Pancreas (tissue), 10 donors: Measurements from ENCODE around the gene MFSD6. TPM values are rescaled to one million over a fixed set of nuclear protein-coding genes. Genes with fewer than 3 reads are reported as not detected.

Experiments used
- ATAC-seq, 4 donors: fragments of 200-7000 bp; cut with Tn5 transposase; one replicate each; pipeline versions ENCODE4 v1.8.0 to v1.9.1; 2020; ENCODE audit warnings: mild to moderate bottlenecking in 4 of 4, moderate library complexity in 4 of 4
- DNase-seq, 6 donors: peaks; one replicate each; pipeline ENCODE4 v3.0.0-alpha.2; 2020
- FAIRE-seq: peaks from 2 replicates; lab custom pipeline; 2012; peaks lifted over from hg19 to GRCh38; lab: Jason Lieb, UNC
- H3K27ac ChIP-seq, 4 donors: fragments of 200-600 bp; sonication (generic); 1 replicate in 3 of 4; 2 replicates in 1 of 4; pipeline versions ENCODE4 v1.5.0 to v1.8.0; 2020
- H3K27me3 ChIP-seq, 4 donors: fragments of 200-600 bp; one replicate each; pipeline ENCODE4 v1.8.0; 2021
- H3K36me3 ChIP-seq, 3 donors: fragments of 200-600 bp; sonication (generic) in 1 of 3; one replicate each; pipeline versions ENCODE4 v1.5.0 to v1.8.0; 2020 to 2021
- H3K4me1 ChIP-seq, 3 donors: fragments of 200-600 bp; one replicate each; pipeline ENCODE4 v1.8.0; 2021
- H3K4me3 ChIP-seq, 4 donors: fragments of 200-600 bp; sonication (generic) in 2 of 4; one replicate each; pipeline versions ENCODE4 v1.5.0 to v1.8.0; 2020 to 2021
- H3K9me3 ChIP-seq, 4 donors: fragments of 200-600 bp; one replicate each; pipeline ENCODE4 v1.8.0; 2021
- WGBS, 2 donors: extraction: QIAGEN DNeasy Blood & Tissue Kit; methylation state at CpG; one replicate each; pipeline ENCODE4 v1.1.7; 2013; 5-methylcytosine and 5-hydroxymethylcytosine counted together
- intact Hi-C, 3 donors: fragments of 100-400 bp; cut with DNase I; formaldehyde crosslinking; loops; one replicate each; pipeline versions ENCODE4 v1.11.1 to v1.14.2; 2022
- polyA plus RNA-seq, 2 donors: library from polyadenylated mRNA; stranded (reverse); fragments of 200-250 nt; gene quantifications; one replicate each; pipeline ENCODE4 v1.2.3, GENCODE V29; 2013
- total RNA-seq, 6 donors: library from RNA; stranded (reverse); fragmentation: NEBNext Ultra II Directional in 4 of 6; extraction: Animal tissue kit (Norgen Biotek cat#: 25700) in 4 of 6; gene quantifications; one replicate each; pipeline versions ENCODE4 v1.2.1 to v1.2.4, GENCODE V29; 2021 to 2023
- TF ChIP-seq, protein P1 (sequence below), 4 donors: fragments of 200-600 bp; sonication (generic) in 3 of 4; IDR thresholded peaks; one replicate each; pipeline versions ENCODE4 v1.5.0 to v1.8.0; 2021; ENCODE audit warnings: antibody characterized with exemption in 4 of 4
- donor health status: healthy with polysubstance abuse.
- donor health status: DM: no; HTN: no; CAD: no; lungs with moderate emphysema.
- donor health status: DM: no; HTN: no; CAD: no.
- donor health status: control.
- donor health status: control.
- donor health status: Bipolar disorder and iron deficiency.
- donor health status: DM: yes; HTN: yes; CAD: no.
- donor health status: DM: no; HTN: no; CAD: no.
- donor health status: DM: no; HTN: no; CAD: no.
- donor health status: DM: yes; HTN: yes; CAD: no.

The MFSD6 gene
- total and polyA plus RNA-seq, 8 donors = 5.3 to 22.9 (median 15.4) TPM

DNA sequence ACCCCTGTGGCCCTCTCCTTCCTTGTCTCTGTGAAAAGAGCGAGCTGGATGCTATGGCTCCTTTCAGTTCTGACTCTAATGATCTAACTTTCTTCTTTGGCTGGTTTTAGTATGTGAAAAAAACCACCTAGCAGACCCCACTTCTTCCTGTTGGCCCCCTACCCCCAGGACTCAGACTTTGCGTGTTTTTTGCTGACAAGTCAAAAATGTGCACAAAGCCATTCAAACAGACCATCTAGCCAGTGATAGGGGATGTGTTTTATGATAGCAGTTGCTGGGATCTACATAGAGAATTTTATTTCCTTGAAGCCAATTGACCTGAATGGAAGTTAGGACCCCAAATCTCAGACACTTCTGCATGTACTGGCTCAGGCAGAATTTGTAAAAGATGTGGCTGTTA lies 49.1 kb downstream of the MFSD6 start:
- no peak overlapping the region for H3K4me3 ChIP-seq
- no peaks in the 10 kb centered on the region for H3K4me1 ChIP-seq
- DNase-seq (no peak), ATAC-seq (no peak), FAIRE-seq (no peak)
- no peak overlapping the region for H3K27ac ChIP-seq
- WGBS, 2 donors = 93 to 100% methylated on average over 2 of the region's 2 CpGs
- H3K36me3 ChIP-seq = no peaks in the 10 kb centered on the region
- intact Hi-C loops = no loop called here
- no peaks in the 10 kb centered on the region for H3K9me3 ChIP-seq
- no peaks in the 10 kb centered on the region for H3K27me3 ChIP-seq
- TF ChIP-seq, protein P1, sequence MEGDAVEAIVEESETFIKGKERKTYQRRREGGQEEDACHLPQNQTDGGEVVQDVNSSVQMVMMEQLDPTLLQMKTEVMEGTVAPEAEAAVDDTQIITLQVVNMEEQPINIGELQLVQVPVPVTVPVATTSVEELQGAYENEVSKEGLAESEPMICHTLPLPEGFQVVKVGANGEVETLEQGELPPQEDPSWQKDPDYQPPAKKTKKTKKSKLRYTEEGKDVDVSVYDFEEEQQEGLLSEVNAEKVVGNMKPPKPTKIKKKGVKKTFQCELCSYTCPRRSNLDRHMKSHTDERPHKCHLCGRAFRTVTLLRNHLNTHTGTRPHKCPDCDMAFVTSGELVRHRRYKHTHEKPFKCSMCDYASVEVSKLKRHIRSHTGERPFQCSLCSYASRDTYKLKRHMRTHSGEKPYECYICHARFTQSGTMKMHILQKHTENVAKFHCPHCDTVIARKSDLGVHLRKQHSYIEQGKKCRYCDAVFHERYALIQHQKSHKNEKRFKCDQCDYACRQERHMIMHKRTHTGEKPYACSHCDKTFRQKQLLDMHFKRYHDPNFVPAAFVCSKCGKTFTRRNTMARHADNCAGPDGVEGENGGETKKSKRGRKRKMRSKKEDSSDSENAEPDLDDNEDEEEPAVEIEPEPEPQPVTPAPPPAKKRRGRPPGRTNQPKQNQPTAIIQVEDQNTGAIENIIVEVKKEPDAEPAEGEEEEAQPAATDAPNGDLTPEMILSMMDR (IDR thresholded peaks at IDR 0.05) = no peak

DNA sequence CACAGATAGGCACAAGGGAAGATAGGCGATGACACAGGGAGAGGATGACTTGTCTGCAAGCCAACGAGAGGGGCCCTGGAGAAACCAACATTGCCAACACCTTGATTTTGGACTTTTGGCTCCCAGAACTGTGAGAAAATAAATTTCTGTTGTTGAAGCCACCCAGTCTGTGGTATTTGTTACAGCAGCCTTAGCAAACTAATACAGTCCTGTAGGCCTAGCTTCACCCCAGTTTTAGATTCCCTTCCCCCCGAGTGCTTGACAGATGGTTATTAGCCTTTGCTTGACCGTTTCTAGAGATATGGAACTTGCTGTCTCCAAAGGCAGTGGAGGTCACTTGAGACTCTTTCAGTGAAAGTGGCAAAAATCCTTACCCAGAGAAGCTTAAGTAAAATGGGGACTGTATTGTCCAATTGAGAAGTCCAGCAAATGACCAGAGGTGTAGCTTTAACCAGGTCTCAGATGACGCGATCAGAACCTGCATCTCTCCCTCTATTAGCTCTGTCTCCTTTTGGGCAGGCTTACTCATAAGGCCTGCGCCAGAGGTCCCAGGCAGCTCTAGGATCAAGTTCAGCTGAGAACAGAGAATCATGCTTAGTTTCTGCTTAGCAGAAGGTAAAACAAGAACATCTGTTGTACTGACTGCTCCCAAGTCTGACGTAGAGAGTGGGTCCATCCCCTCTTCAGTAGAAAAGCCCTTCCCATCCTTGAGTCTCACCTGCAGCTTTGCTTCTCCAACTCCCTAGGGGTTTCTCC lies 50.4 kb downstream of the MFSD6 start:
- H3K36me3 ChIP-seq = no peaks in the 10 kb centered on the region
- no peaks in the 10 kb centered on the region for H3K27me3 ChIP-seq
- no peak overlapping the region for H3K27ac ChIP-seq
- H3K4me3 ChIP-seq = no peak overlapping the region
- FAIRE-seq (no peak), ATAC-seq (no peak), DNase-seq (no peak)
- intact Hi-C loops = no loop called here
- no peaks in the 10 kb centered on the region for H3K9me3 ChIP-seq
- 91 to 95% methylated on average over 8 of the region's 8 CpGs for WGBS, 2 donors
- TF ChIP-seq, protein P1 (IDR thresholded peaks at IDR 0.05) = no peak
- H3K4me1 ChIP-seq = no peaks in the 10 kb centered on the region

DNA sequence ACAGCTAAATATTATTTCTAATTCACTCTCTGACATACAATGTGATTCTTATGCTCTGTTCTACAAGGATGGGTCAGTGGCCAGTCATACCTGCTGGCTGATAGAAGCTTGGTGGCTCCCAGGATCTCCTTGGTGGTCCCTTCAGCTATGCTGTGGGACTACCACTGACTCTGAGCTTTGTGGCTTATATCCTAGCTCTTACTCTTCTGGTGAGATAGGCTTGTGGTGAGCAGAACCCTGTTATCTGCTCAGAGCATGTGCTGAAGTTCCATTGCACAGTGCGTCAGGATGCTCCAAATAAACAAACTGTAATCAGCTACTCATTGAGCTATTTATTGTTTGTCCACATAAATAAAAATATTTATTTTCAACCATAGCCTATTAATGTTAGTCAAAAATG lies 51.7 kb downstream of the MFSD6 start:
- TF ChIP-seq, protein P1 (IDR thresholded peaks at IDR 0.05) = no peak
- H3K27ac ChIP-seq = no peak overlapping the region
- H3K36me3 ChIP-seq = no peaks in the 10 kb centered on the region
- H3K4me1 ChIP-seq = no peaks in the 10 kb centered on the region
- 86 to 94% methylated on average over 1 of the region's 1 CpG for WGBS, 2 donors
- H3K27me3 ChIP-seq = no peaks in the 10 kb centered on the region
- intact Hi-C loops = no loop called here
- no peak for DNase-seq
- H3K4me3 ChIP-seq = no peak overlapping the region
- no peaks in the 10 kb centered on the region for H3K9me3 ChIP-seq
- FAIRE-seq = no peak
- ATAC-seq = no peak

DNA sequence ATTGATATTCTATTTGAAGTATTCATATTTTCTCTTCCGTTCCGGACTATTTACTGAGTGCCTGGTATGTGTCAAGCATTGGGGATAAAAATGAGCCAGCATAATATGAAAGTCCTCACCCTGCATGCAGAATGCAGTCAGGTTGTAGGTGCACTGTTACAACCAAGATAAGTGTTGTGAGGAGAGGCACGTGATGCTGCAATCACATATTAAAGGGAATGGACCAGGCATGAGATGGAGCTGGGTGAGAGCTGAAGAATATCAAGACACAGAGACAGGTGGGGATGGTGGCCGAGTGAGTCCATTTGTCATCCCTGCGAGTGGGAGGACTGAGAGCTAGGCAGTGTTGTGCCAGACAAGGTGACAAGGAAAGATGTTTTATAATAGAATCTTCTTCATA lies 52.3 kb downstream of the MFSD6 start:
- DNase-seq (no peak), FAIRE-seq (no peak), ATAC-seq (no peak)
- 92% methylated on average over 5 of the region's 5 CpGs for WGBS, 2 donors
- Histone ChIP-seq H3K4me1 (no peaks in the 10 kb centered on the region), H3K27ac (no peak overlapping the region), H3K36me3 (no peaks in the 10 kb centered on the region), H3K9me3 (no peaks in the 10 kb centered on the region), H3K4me3 (no peak overlapping the region), H3K27me3 (no peaks in the 10 kb centered on the region)
- intact Hi-C loops = no loop called here
- TF ChIP-seq, protein P1 (IDR thresholded peaks at IDR 0.05) = no peak

DNA sequence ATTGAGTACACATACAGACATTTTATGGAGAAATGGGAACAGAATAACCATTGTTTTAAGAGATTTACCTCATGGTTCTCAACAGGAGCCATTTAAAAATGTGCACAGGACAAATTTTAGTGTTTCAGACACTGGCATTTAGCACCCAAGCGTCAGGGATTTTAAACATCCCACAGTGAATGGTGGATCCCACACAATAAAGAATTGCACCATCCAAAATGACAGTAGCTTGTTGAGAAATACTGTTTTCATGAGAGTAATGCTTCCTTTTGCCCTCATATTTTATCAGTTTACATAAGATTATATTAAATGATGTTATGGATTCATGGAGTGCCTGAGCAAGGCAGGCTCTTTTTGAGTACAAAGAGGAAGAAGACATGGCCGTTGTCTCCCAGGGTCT lies 54.0 kb downstream of the MFSD6 start:
- no peaks in the 10 kb centered on the region for H3K27me3 ChIP-seq
- TF ChIP-seq, protein P1 (IDR thresholded peaks at IDR 0.05) = no peak
- WGBS, 2 donors = 96% methylated on average over 2 of the region's 2 CpGs
- H3K9me3 ChIP-seq = no peaks in the 10 kb centered on the region
- ATAC-seq = no peak
- intact Hi-C loops = no loop called here
- no peak for DNase-seq
- H3K4me1 ChIP-seq = no peaks in the 10 kb centered on the region
- no peak for FAIRE-seq
- no peak overlapping the region for H3K4me3 ChIP-seq
- no peak overlapping the region for H3K27ac ChIP-seq
- no peaks in the 10 kb centered on the region for H3K36me3 ChIP-seq
